HG03175 (cell line): Measurements from ENCODE around the gene ANKRD13B.
"Not testable (repeated sequence)": the region's sequence is repeated elsewhere in the genome, so short reads cannot be mapped to it uniquely, and the experiment has no call there.

ENCODE experiments used
- ATAC-seq: cut with Tn5 transposase; IDR thresholded peaks from one replicate; pipeline ENCODE4 v1.9.1; 2021; ENCODE audit warnings: mild to moderate bottlenecking, moderate library complexity; ENCODE audit not compliant: unreplicated experiment

Gene ANKRD13B

DNA sequence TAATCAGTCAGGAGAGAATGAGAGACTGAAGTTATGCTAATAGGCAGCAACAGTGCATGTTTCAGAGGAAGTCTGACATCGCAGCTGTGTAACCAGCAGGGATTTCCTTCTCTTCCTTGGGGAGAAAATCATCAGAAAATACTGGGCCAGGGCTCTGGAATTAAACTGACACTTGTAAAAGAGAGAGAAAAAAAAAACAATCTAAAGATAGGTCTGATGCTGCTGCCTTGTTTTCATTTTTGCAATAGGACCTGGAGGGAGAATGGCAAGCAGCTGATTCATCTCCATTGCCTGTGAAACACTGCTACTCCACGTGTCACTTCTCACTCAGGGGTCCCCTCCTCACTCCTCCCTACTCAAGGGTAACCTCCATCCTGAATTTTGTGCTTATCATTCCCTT is 47.5 kb downstream of the ANKRD13B start:
- ATAC-seq, result no peak

DNA sequence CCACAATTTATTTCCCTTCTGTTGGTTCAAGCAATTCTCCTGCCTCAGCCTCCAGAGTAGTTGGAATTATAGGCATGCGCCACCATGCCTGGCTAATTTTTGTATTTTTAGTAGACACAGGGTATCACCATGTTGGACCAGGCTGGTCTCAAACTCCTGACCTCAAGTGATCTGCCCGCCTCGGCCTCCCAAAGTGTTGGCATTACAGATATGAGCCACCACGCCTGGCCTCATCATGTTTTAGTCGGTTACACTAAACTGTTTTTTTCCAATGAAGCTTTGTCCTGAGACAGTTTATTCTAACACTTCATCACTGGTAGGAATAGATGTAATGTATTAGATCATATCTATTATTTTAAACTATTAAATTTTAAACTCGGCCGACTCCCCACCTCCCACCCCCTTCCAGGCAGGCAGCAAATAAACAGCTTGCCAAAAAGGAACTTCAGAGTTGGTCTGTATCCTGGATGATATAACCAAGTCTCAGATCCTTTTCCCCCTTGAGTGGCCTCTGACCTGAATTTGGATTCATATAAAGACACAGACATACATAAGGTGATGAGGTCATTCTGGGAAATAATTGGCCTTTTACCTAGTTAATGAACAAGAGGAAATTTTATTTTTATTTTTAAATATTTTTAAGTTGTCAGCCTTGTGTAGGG is 48.2 kb downstream of the ANKRD13B start:
- ATAC-seq, result no peak

GRCh38 chr17:29642171-29642611 is 49.3 kb downstream of the ANKRD13B start:
- ATAC-seq, result no peak

- ATAC-seq, result no peak
These were observed 50.9 kb downstream of the ANKRD13B start for GRCh38 chr17:29643817-29644160.

- ATAC-seq, result no peak
These were observed 52.7 kb downstream of the ANKRD13B start for GRCh38 chr17:29645515-29646051.

DNA sequence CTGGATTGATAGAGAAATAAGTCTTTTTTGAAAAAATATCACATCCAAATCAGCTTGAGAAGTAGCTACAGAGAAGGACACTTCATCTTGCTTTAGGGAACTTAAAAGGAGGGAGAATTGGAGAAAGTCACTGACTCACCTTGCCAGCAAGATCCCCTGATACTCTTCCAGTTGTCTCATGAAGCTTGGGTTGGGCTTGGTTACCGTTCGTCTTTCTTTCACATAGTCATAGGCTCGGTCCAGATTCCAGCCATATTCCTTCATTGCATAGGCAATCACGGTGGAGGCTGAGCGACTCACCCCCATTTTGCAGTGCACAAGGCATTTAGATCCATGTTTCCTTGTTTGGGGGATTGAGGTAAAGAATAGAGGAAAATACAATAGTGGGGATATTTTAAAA is 55.1 kb downstream of the ANKRD13B start:
- ATAC-seq, result no peak

DNA sequence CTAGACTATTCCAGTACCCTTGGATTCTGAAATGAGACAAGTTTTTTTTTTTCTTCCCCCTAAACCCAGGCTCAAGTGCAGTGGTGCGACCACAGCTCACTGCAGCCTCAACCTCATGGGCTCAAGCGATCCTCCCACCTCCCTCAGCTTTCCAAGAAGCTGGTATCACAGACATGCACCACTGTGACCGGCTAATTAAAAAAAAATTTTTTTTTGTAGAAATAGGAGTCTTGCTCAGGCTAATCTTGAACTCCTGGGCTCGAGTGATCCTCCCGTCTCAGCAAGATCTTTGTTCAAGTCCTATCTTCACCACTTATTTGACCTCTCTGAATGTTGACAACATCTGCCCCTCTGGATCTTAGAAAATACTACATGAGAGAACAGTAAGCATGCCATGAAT is 56.4 kb downstream of the ANKRD13B start:
- no peak for ATAC-seq

DNA sequence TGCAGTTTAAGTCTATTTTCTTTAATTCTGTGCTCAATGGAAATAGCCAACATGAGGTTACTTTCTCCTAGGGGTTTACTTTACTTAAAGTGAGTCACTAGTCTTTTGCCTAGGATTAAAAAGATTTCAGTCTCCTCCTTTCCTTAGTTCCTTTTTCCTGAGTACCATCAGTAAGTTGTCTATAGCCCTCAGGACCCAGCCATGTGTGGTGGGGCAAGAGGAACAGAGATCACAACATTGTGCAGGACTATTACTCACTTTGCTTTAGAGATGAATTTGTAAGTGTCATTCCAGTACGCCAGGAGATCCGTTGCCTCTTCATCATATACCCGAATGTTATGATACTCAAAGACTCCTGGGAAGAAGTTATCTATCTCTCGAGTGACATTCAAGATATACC is 57.5 kb downstream of the ANKRD13B start:
- ATAC-seq, result no peak

GRCh38 chr17:29651913-29652312 is 59.0 kb downstream of the ANKRD13B start:
- ATAC-seq, result not testable (repeated sequence)

- no peak for ATAC-seq
These were observed 60.0 kb downstream of the ANKRD13B start for GRCh38 chr17:29652976-29653375.

- ATAC-seq, result no peak
These were observed 61.2 kb downstream of the ANKRD13B start for GRCh38 chr17:29653995-29654714.

- ATAC-seq, result no peak
These were observed 62.4 kb downstream of the ANKRD13B start for GRCh38 chr17:29655323-29655722.

- ATAC-seq, result no peak
These were observed 66.2 kb downstream of the ANKRD13B start for GRCh38 chr17:29659155-29659554.

GRCh38 chr17:29661213-29661612 is 68.3 kb downstream of the ANKRD13B start:
- no peak for ATAC-seq

- ATAC-seq, result no peak
These were observed 70.2 kb downstream of the ANKRD13B start for GRCh38 chr17:29663155-29663554.
